ENCODE data around the gene PRIMA1. TPM values are rescaled to one million over a fixed set of nuclear protein-coding genes. Genes with fewer than 3 reads are reported as not detected.

The PRIMA1 gene
- total RNA-seq, 1 experiment from 2014 or later = not detected

- Histone ChIP-seq H3K4me3 (no peak overlapping the region), H3K27me3 (no peaks in the 10 kb centered on the region), H3K9me3 (no peaks in the 10 kb centered on the region), H3K36me3 (no peaks in the 10 kb centered on the region)
- DNase-seq = no peak
These were observed 12.0 kb upstream of the PRIMA1 start for GRCh38 chr14:93799989-93800921.

- Histone ChIP-seq H3K9me3 (no peaks in the 10 kb centered on the region), H3K27me3 (no peaks in the 10 kb centered on the region), H3K4me3 (no peak overlapping the region), H3K36me3 (no peaks in the 10 kb centered on the region)
- no peak for DNase-seq
These were observed 11.3 kb upstream of the PRIMA1 start for GRCh38 chr14:93799617-93799988.

GRCh38 chr14:93797536-93797935 lies 9.3 kb upstream of the PRIMA1 start:
- Histone ChIP-seq H3K36me3 (no peaks in the 10 kb centered on the region), H3K9me3 (no peaks in the 10 kb centered on the region), H3K27me3 (no peaks in the 10 kb centered on the region), H3K4me3 (no peak overlapping the region)
- DNase-seq = no peak

- Histone ChIP-seq H3K4me3 (no peak overlapping the region), H3K9me3 (no peaks in the 10 kb centered on the region), H3K36me3 (no peaks in the 10 kb centered on the region), H3K27me3 (no peaks in the 10 kb centered on the region)
- DNase-seq = no peak
These were observed 8.8 kb upstream of the PRIMA1 start for GRCh38 chr14:93797071-93797470.

GRCh38 chr14:93794756-93795155 lies 6.5 kb upstream of the PRIMA1 start:
- H3K4me3 ChIP-seq = no peak overlapping the region
- H3K9me3 ChIP-seq = no peaks in the 10 kb centered on the region
- no peaks in the 10 kb centered on the region for H3K36me3 ChIP-seq
- no peak for DNase-seq
- no peaks in the 10 kb centered on the region for H3K27me3 ChIP-seq

- no peaks in the 10 kb centered on the region for H3K36me3 ChIP-seq
- no peak overlapping the region for H3K4me3 ChIP-seq
- no peak for DNase-seq
- no peaks in the 10 kb centered on the region for H3K27me3 ChIP-seq
- H3K9me3 ChIP-seq = no peaks in the 10 kb centered on the region
These were observed 5.5 kb upstream of the PRIMA1 start for GRCh38 chr14:93793555-93794324.

GRCh38 chr14:93792391-93792790 lies 4.1 kb upstream of the PRIMA1 start:
- H3K9me3 ChIP-seq = no peaks in the 10 kb centered on the region
- no peaks in the 10 kb centered on the region for H3K36me3 ChIP-seq
- DNase-seq = no peak
- no peaks in the 10 kb centered on the region for H3K27me3 ChIP-seq
- H3K4me3 ChIP-seq = no peak overlapping the region

GRCh38 chr14:93790966-93791365 lies 2.7 kb upstream of the PRIMA1 start:
- Histone ChIP-seq H3K27me3 (no peaks in the 10 kb centered on the region), H3K4me3 (no peak overlapping the region), H3K36me3 (no peaks in the 10 kb centered on the region), H3K9me3 (no peaks in the 10 kb centered on the region)
- no peak for DNase-seq

- no peak for DNase-seq
- no peaks in the 10 kb centered on the region for H3K27me3 ChIP-seq
- peak overlapping the region; percentile 46; the same call in 1 of the 2 replicates for H3K4me3 ChIP-seq
- H3K9me3 ChIP-seq = no peaks in the 10 kb centered on the region
- H3K36me3 ChIP-seq = no peaks in the 10 kb centered on the region
These were observed 1.2 kb upstream of the PRIMA1 start for GRCh38 chr14:93789228-93790130.

- Histone ChIP-seq H3K27me3 (no peaks in the 10 kb centered on the region), H3K4me3 (peak overlapping the region; percentile 46), H3K9me3 (no peaks in the 10 kb centered on the region), H3K36me3 (no peaks in the 10 kb centered on the region)
- DNase-seq = peak; percentile 60
These were observed 400 bp upstream of the PRIMA1 start for GRCh38 chr14:93788543-93789227.

GRCh38 chr14:93787465-93788292 lies 606 bp downstream of the PRIMA1 start:
- no peak for DNase-seq

GRCh38 chr14:93785423-93785822 lies 2.9 kb downstream of the PRIMA1 start:
- Histone ChIP-seq H3K36me3 (no peaks in the 10 kb centered on the region), H3K9me3 (no peaks in the 10 kb centered on the region), H3K4me3 (no peak overlapping the region), H3K27me3 (no peaks in the 10 kb centered on the region)
- DNase-seq = no peak

More at GRCh38 chr14:93787465-93788292, 606 bp downstream of the PRIMA1 start:
- Histone ChIP-seq H3K4me3 (no peak overlapping the region), H3K36me3 (no peaks in the 10 kb centered on the region), H3K9me3 (no peaks in the 10 kb centered on the region), H3K27me3 (no peaks in the 10 kb centered on the region)

GRCh38 chr14:93784878-93785277 lies 3.4 kb downstream of the PRIMA1 start:
- Histone ChIP-seq H3K36me3 (no peaks in the 10 kb centered on the region), H3K9me3 (no peaks in the 10 kb centered on the region), H3K27me3 (no peaks in the 10 kb centered on the region), H3K4me3 (no peak overlapping the region)
- no peak for DNase-seq

GRCh38 chr14:93780813-93781400 lies 7.4 kb downstream of the PRIMA1 start:
- DNase-seq = no peak

More at GRCh38 chr14:93780813-93781400, 7.4 kb downstream of the PRIMA1 start:
- no peak overlapping the region for H3K4me3 ChIP-seq
- H3K36me3 ChIP-seq = no peaks in the 10 kb centered on the region
- H3K9me3 ChIP-seq = no peaks in the 10 kb centered on the region
- no peaks in the 10 kb centered on the region for H3K27me3 ChIP-seq

Data from MG63 (cell line).